Pancreas (tissue), 10 donors: ENCODE results near the gene SLC13A2. TPM values are rescaled to one million over a fixed set of nuclear protein-coding genes. Genes with fewer than 3 reads are reported as not detected.

ENCODE experiments used
- ATAC-seq, 4 donors: fragments of 200-7000 bp; cut with Tn5 transposase; one replicate each; pipeline versions ENCODE4 v1.8.0 to v1.9.1; 2020; ENCODE audit warnings: mild to moderate bottlenecking in 4 of 4, moderate library complexity in 4 of 4
- DNase-seq, 6 donors: peaks; one replicate each; pipeline ENCODE4 v3.0.0-alpha.2; 2020
- FAIRE-seq: peaks from 2 replicates; lab custom pipeline; 2012; peaks lifted over from hg19 to GRCh38; lab: Jason Lieb, UNC
- H3K27ac ChIP-seq, 4 donors: fragments of 200-600 bp; sonication (generic); 1 replicate in 3 of 4; 2 replicates in 1 of 4; pipeline versions ENCODE4 v1.5.0 to v1.8.0; 2020
- H3K27me3 ChIP-seq, 4 donors: fragments of 200-600 bp; one replicate each; pipeline ENCODE4 v1.8.0; 2021
- H3K36me3 ChIP-seq, 3 donors: fragments of 200-600 bp; sonication (generic) in 1 of 3; one replicate each; pipeline versions ENCODE4 v1.5.0 to v1.8.0; 2020 to 2021
- H3K4me1 ChIP-seq, 3 donors: fragments of 200-600 bp; one replicate each; pipeline ENCODE4 v1.8.0; 2021
- H3K4me3 ChIP-seq, 4 donors: fragments of 200-600 bp; sonication (generic) in 2 of 4; one replicate each; pipeline versions ENCODE4 v1.5.0 to v1.8.0; 2020 to 2021
- H3K9me3 ChIP-seq, 4 donors: fragments of 200-600 bp; one replicate each; pipeline ENCODE4 v1.8.0; 2021
- WGBS, 2 donors: extraction: QIAGEN DNeasy Blood & Tissue Kit; methylation state at CpG; one replicate each; pipeline ENCODE4 v1.1.7; 2013; 5-methylcytosine and 5-hydroxymethylcytosine counted together
- intact Hi-C, 3 donors: fragments of 100-400 bp; cut with DNase I; formaldehyde crosslinking; loops; one replicate each; pipeline versions ENCODE4 v1.11.1 to v1.14.2; 2022
- polyA plus RNA-seq, 2 donors: library from polyadenylated mRNA; stranded (reverse); fragments of 200-250 nt; gene quantifications; one replicate each; pipeline ENCODE4 v1.2.3, GENCODE V29; 2013
- total RNA-seq, 6 donors: library from RNA; stranded (reverse); fragmentation: NEBNext Ultra II Directional in 4 of 6; extraction: Animal tissue kit (Norgen Biotek cat#: 25700) in 4 of 6; gene quantifications; one replicate each; pipeline versions ENCODE4 v1.2.1 to v1.2.4, GENCODE V29; 2021 to 2023
- TF ChIP-seq, protein P1 (sequence below), 4 donors: fragments of 200-600 bp; sonication (generic) in 3 of 4; IDR thresholded peaks; one replicate each; pipeline versions ENCODE4 v1.5.0 to v1.8.0; 2021; ENCODE audit warnings: antibody characterized with exemption in 4 of 4
- donor health status: healthy with polysubstance abuse.
- donor health status: DM: no; HTN: no; CAD: no; lungs with moderate emphysema.
- donor health status: DM: no; HTN: no; CAD: no.
- donor health status: control.
- donor health status: control.
- donor health status: Bipolar disorder and iron deficiency.
- donor health status: DM: yes; HTN: yes; CAD: no.
- donor health status: DM: no; HTN: no; CAD: no.
- donor health status: DM: no; HTN: no; CAD: no.
- donor health status: DM: yes; HTN: yes; CAD: no.

The SLC13A2 gene
- total and polyA plus RNA-seq, 8 donors, result 0.04 to 0.42 (median 0.08) TPM; not detected in 4

DNA sequence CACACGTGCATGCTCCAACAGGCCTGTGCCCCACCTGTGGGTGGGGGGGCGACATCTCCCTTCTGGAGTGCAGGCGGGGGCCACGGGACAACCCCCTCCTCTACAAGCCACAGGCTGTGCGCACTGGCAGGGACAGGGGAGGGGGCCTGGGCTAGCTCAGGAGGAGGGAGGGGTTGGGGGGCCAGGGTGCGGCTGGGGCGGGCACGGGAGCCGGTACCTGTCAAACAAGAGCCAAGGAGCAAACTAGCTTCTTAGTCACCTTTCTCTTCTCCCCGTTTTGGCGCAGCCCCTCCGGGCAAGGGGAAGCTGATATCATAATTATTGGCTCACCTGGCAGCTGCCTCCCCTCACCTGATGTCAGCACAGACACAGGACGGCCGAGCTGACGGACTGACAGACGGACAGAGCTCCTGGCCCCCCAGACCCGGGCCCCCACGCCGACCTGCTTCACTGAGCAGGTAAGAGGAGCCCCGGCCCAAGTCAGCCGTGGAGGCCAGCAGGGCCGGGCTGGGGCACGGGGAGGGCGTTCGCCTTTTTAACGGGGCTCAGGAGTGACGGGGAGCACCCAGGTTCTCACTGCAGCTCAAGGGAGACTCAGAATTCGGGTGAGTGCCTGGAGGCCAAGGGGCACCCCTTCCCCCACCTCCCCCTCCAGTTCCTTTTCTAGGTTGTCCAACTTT, 32.7 kb downstream of the SLC13A2 start, which contains the start of gene FOXN1:
FOXN1 (plus strand) TSS at position 363 of the 680 bp plus-strand sequence. CDS start 17,622 bp downstream, outside the sequence.
- intact Hi-C loops, result no loop called here
- ATAC-seq (no peak), FAIRE-seq (no peak), DNase-seq (no peak)
- Histone ChIP-seq H3K4me1 (no peaks in the 10 kb centered on the region), H3K27me3 (no peaks in the 10 kb centered on the region), H3K27ac (no peak within 1 kb of the TSS), H3K36me3 (no peaks in the 10 kb centered on the region), H3K4me3 (no peak within 1 kb of the TSS), H3K9me3 (no peaks in the 10 kb centered on the region)
- 79 to 86% methylated on average over 28 of the region's 28 CpGs for WGBS, 2 donors
- TF ChIP-seq, protein P1, sequence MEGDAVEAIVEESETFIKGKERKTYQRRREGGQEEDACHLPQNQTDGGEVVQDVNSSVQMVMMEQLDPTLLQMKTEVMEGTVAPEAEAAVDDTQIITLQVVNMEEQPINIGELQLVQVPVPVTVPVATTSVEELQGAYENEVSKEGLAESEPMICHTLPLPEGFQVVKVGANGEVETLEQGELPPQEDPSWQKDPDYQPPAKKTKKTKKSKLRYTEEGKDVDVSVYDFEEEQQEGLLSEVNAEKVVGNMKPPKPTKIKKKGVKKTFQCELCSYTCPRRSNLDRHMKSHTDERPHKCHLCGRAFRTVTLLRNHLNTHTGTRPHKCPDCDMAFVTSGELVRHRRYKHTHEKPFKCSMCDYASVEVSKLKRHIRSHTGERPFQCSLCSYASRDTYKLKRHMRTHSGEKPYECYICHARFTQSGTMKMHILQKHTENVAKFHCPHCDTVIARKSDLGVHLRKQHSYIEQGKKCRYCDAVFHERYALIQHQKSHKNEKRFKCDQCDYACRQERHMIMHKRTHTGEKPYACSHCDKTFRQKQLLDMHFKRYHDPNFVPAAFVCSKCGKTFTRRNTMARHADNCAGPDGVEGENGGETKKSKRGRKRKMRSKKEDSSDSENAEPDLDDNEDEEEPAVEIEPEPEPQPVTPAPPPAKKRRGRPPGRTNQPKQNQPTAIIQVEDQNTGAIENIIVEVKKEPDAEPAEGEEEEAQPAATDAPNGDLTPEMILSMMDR (IDR thresholded peaks at IDR 0.05), result no peak

DNA sequence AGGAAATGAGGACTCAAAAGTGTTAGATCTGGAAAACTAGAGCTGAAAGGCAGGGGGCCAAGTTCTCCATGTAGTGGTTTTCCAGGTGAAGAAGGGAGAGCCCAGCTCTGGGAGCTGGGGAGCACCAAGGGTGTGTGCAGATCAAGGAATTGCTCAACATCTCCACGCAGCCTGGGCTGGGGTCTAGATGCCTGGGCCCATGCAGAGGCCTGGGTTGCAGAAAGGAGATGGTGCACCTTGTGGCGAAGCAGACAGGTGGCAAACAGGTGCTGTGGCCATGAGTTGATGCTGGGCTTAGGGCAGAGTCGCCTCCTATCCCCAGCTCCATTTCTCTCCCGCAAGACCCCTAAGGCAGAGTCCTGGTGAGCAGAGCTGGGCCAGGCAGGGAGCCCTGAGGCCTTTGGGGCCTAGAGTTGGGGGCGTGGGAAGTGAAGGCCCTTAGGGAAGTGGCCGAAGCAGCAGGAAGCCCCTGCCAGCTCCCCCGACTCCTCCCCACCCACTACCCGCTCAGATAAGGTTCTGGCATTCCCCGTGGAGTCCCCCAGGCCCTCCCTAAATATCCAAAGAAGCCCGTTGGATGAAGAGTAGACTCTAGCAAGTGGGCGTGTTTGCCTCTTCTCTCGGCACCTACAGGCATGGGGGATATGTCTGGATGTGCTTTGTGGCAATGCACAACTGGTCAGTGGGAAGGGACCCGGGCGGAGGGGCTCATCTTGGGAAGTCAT, 33.5 kb downstream of the SLC13A2 start:
- intact Hi-C loops, result no loop called here
- Histone ChIP-seq H3K4me1 (no peaks in the 10 kb centered on the region), H3K9me3 (no peaks in the 10 kb centered on the region), H3K27me3 (no peaks in the 10 kb centered on the region), H3K4me3 (no peak overlapping the region), H3K27ac (no peak overlapping the region), H3K36me3 (no peaks in the 10 kb centered on the region)
- no peak for FAIRE-seq
- no peak for DNase-seq
- ATAC-seq, result no peak
- 81 to 82% methylated on average over 14 of the region's 14 CpGs for WGBS, 2 donors
- TF ChIP-seq, protein P1 (IDR thresholded peaks at IDR 0.05), result no peak

DNA sequence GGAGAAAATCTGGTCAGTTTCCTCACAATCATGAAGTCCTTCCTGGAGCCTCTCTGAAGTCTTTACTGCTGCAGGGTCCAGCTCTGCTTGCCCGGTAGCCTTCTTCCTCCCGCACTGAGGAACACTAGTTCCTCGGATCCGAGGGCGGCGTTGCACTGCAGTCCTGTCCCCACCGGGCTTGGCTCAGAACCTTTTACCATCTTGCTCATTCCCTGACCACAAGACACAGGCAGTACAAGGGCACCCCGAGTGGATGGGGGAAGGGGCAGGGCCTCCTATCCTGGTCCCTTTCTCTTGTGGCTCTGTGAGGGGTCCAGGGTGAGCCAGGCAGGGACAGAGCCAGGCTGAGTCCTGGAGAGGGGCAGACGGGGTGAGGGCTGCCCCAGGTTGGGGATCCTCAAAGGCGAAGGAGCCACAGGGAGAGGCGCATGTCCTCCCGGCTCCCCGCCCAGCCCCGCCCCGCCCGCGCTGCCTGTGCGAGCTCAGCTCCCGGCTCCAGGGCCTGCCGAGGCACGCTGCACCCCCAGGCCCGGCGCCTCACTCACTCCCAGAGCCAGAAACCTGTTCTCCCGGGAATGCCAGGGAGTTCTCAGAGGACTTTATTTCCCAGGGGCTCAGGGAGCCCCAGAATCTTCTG, 34.2 kb downstream of the SLC13A2 start:
- ATAC-seq, result no peak

DNA sequence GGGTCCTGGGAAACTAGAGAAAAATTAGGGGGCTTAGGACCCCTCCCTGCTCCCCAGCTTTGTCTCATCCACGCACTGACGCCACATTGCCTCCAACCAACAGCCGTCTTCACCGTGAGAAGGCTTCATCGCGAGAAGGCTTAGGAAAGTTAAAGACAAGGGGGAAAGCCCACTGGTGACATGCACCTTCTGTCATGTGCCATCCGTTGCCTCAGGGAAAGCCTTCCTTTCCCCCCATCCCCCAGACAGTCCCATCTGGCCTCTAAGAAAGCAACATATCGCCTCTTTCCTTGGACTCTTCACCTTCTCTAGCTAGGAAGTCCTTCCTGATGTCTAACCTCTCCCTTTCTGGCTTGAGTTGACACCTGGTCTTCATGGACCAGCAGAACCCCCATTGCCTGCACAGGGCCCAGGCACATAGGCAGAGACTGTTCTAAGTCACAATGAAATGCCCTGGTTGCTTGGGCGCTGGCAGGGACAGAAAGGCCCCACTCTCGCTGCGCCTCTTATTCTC, 34.8 kb downstream of the SLC13A2 start:
- ATAC-seq, result no peak
- no peaks in the 10 kb centered on the region for H3K27me3 ChIP-seq
- no peak overlapping the region for H3K27ac ChIP-seq
- TF ChIP-seq, protein P1 (IDR thresholded peaks at IDR 0.05), result no peak
- H3K9me3 ChIP-seq, result no peaks in the 10 kb centered on the region
- no peaks in the 10 kb centered on the region for H3K36me3 ChIP-seq
- 85 to 86% methylated on average over 11 of the region's 11 CpGs for WGBS, 2 donors
- no peaks in the 10 kb centered on the region for H3K4me1 ChIP-seq
- no peak overlapping the region for H3K4me3 ChIP-seq
- intact Hi-C loops, result no loop called here
- FAIRE-seq, result no peak
- DNase-seq, result no peak

More for the DNA sequence above, 34.2 kb downstream of the SLC13A2 start:
- intact Hi-C loops, result no loop called here
- no peak overlapping the region for H3K4me3 ChIP-seq
- H3K27me3 ChIP-seq, result no peaks in the 10 kb centered on the region
- 58 to 71% methylated on average over 24 of the region's 24 CpGs for WGBS, 2 donors
- H3K36me3 ChIP-seq, result no peaks in the 10 kb centered on the region
- H3K4me1 ChIP-seq, result no peaks in the 10 kb centered on the region
- H3K9me3 ChIP-seq, result no peaks in the 10 kb centered on the region
- FAIRE-seq, result no peak
- DNase-seq, result no peak
- H3K27ac ChIP-seq, result no peak overlapping the region
- TF ChIP-seq, protein P1 (IDR thresholded peaks at IDR 0.05), result no peak
